Panc1 (cell line): ENCODE data around the gene RBBP4.

Experiments used
- SIN3A ChIP-seq: IDR thresholded peaks from 2 replicates; pipeline ENCODE4 v1.6.1; 2012; ENCODE audit warnings: low read depth, mild to moderate bottlenecking, low read length, moderate library complexity, borderline replicate concordance; ENCODE audit not compliant: insufficient read depth
- TCF7L2 ChIP-seq: IDR thresholded peaks from 2 replicates; pipeline ENCODE4 v1.6.1; 2011; ENCODE audit warnings: mild to moderate bottlenecking, low read depth, low read length, inconsistent platforms
- TF ChIP-seq, protein P1 (sequence below): fragments of 450-650 bp; IDR thresholded peaks from 2 replicates; pipeline ENCODE4 v1.5.1; 2017; ENCODE audit warnings: mild to moderate bottlenecking
- TF ChIP-seq, protein P2 (sequence below), 2 experiments: IDR thresholded peaks; 2 replicates each; pipeline ENCODE4 v1.6.1; 2011 to 2012; ENCODE audit warnings: low read depth in 2 of 2, control low read depth in 1 of 2, low read length in 1 of 2, mild to moderate bottlenecking in 1 of 2, moderate library complexity in 1 of 2; ENCODE audit not compliant: insufficient read depth in 1 of 2

DNA sequence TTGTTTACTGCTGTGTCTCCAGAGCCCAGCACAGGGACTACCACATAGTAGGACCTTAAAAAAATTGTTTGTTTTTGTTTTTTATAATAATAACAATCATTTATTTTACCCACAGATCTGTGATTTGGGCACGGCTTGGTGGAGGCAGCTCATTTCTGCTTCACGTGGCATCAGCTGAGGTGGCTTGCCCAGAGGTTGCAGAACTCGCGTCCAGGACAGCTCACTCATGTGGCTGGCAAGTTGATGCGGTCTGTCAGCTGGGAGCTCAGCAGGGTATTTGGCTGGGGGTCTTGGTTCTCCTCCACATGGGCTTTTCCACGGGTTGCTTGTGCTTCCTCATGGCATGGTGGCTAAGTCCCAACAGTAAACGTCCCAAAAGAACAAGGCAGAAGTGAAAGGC lies 54.5 kb downstream of the RBBP4 start:
- TF ChIP-seq, protein P1, sequence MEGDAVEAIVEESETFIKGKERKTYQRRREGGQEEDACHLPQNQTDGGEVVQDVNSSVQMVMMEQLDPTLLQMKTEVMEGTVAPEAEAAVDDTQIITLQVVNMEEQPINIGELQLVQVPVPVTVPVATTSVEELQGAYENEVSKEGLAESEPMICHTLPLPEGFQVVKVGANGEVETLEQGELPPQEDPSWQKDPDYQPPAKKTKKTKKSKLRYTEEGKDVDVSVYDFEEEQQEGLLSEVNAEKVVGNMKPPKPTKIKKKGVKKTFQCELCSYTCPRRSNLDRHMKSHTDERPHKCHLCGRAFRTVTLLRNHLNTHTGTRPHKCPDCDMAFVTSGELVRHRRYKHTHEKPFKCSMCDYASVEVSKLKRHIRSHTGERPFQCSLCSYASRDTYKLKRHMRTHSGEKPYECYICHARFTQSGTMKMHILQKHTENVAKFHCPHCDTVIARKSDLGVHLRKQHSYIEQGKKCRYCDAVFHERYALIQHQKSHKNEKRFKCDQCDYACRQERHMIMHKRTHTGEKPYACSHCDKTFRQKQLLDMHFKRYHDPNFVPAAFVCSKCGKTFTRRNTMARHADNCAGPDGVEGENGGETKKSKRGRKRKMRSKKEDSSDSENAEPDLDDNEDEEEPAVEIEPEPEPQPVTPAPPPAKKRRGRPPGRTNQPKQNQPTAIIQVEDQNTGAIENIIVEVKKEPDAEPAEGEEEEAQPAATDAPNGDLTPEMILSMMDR, result no peak
- TF ChIP-seq, protein P2, sequence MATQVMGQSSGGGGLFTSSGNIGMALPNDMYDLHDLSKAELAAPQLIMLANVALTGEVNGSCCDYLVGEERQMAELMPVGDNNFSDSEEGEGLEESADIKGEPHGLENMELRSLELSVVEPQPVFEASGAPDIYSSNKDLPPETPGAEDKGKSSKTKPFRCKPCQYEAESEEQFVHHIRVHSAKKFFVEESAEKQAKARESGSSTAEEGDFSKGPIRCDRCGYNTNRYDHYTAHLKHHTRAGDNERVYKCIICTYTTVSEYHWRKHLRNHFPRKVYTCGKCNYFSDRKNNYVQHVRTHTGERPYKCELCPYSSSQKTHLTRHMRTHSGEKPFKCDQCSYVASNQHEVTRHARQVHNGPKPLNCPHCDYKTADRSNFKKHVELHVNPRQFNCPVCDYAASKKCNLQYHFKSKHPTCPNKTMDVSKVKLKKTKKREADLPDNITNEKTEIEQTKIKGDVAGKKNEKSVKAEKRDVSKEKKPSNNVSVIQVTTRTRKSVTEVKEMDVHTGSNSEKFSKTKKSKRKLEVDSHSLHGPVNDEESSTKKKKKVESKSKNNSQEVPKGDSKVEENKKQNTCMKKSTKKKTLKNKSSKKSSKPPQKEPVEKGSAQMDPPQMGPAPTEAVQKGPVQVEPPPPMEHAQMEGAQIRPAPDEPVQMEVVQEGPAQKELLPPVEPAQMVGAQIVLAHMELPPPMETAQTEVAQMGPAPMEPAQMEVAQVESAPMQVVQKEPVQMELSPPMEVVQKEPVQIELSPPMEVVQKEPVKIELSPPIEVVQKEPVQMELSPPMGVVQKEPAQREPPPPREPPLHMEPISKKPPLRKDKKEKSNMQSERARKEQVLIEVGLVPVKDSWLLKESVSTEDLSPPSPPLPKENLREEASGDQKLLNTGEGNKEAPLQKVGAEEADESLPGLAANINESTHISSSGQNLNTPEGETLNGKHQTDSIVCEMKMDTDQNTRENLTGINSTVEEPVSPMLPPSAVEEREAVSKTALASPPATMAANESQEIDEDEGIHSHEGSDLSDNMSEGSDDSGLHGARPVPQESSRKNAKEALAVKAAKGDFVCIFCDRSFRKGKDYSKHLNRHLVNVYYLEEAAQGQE (IDR thresholded peaks at IDR 0.05; ENCODE audit: insufficient read depth in 1 of 2, low read depth in 2 of 2, low read length in 1 of 2), result no peak
- no peak for TF ChIP-seq TCF7L2
- TF ChIP-seq SIN3A, result no peak
